ENCODE data around the gene BCAT1.

- no peak for TF ChIP-seq CHD7 (IDR thresholded peaks at IDR 0.05; ENCODE audit: insufficient replicate concordance, low read length)
- no peak for TF ChIP-seq RAD21 (IDR thresholded peaks at IDR 0.05 in 1 of 2, conservative IDR thresholded peaks at IDR 0.05 in 1 of 2; ENCODE audit: low read depth in 2 of 2, low read length in 2 of 2)
- TF ChIP-seq TAF1 (IDR thresholded peaks at IDR 0.05; ENCODE audit: low read depth, low read length): no peak
- TF ChIP-seq, protein P1, sequence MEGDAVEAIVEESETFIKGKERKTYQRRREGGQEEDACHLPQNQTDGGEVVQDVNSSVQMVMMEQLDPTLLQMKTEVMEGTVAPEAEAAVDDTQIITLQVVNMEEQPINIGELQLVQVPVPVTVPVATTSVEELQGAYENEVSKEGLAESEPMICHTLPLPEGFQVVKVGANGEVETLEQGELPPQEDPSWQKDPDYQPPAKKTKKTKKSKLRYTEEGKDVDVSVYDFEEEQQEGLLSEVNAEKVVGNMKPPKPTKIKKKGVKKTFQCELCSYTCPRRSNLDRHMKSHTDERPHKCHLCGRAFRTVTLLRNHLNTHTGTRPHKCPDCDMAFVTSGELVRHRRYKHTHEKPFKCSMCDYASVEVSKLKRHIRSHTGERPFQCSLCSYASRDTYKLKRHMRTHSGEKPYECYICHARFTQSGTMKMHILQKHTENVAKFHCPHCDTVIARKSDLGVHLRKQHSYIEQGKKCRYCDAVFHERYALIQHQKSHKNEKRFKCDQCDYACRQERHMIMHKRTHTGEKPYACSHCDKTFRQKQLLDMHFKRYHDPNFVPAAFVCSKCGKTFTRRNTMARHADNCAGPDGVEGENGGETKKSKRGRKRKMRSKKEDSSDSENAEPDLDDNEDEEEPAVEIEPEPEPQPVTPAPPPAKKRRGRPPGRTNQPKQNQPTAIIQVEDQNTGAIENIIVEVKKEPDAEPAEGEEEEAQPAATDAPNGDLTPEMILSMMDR (IDR thresholded peaks at IDR 0.05; ENCODE audit: control extremely low read depth in 1 of 3, insufficient read depth in 1 of 3, low read depth in 1 of 3, low read length in 3 of 3): no peak
- no peak for TF ChIP-seq HDAC6 (IDR thresholded peaks at IDR 0.05; ENCODE audit: low read depth, low read length)
- TF ChIP-seq CEBPB (IDR thresholded peaks at IDR 0.05; ENCODE audit: low read depth, low read length): no peak
- no peak for TF ChIP-seq SP1 (IDR thresholded peaks at IDR 0.05; ENCODE audit: low read depth, low read length)
- TF ChIP-seq JUN (IDR thresholded peaks at IDR 0.05; ENCODE audit: low read depth, low read length): no peak
- no peak for TF ChIP-seq EP300 (IDR thresholded peaks at IDR 0.05; ENCODE audit: borderline replicate concordance in 1 of 2, low read depth in 2 of 2, low read length in 2 of 2)
- TF ChIP-seq GABPA (IDR thresholded peaks at IDR 0.05; ENCODE audit: borderline replicate concordance, insufficient read depth, low read length): no peak
These were observed 151.0 kb downstream of the BCAT1 start for GRCh38 chr12:24797901-24798300.

Measured in H1 (cell line).